HCT116 (cell line): ENCODE data around the gene LHX1. TPM values are rescaled to one million over a fixed set of nuclear protein-coding genes. Genes with fewer than 3 reads are reported as not detected.

Experiments used
- ATAC-seq: fragments of 200-7000 bp; cut with Tn5 transposase; 2 replicates; pipeline ENCODE4 v1.9.1; 2020; ENCODE audit warnings: mild to moderate bottlenecking, moderate library complexity
- BruUV-seq: library from RNA; stranded (reverse); fragments of 400-500 nt; replicated peaks from 2 replicates; lab custom pipeline; 2021; lab: Mats Ljungman, UMichigan
- CTCF ChIA-PET: fragments of 300-600 bp; sonication (Branson Sonifier 250); formaldehyde crosslinking; loops from one replicate; lab custom pipeline; 2021; ENCODE audit warnings: antibody characterized with exemption; lab: Charles Lee
- POLR2A ChIA-PET: fragments of 300-600, 350-600 bp; sonication (Branson Sonifier 250); formaldehyde crosslinking; loops from one replicate; lab custom pipeline; 2021; ENCODE audit warnings: antibody characterized with exemption; lab: Charles Lee
- RAD21 ChIA-PET, 2 experiments: fragments of 300-600 bp; sonication (Branson Sonifier 250); formaldehyde crosslinking; loops; one replicate each; lab custom pipeline; 2023; ENCODE audit warnings: low total read pairs in 2 of 2; ENCODE audit not compliant: uncharacterized antibody in 2 of 2, unreplicated experiment in 2 of 2, low non-redundant PET in 1 of 2; lab: Charles Lee
- DNase-seq: peaks from one replicate; pipeline ENCODE4 v3.0.0-alpha.2; 2010; ENCODE audit warnings: low read depth, low spot score
- H2AFZ ChIP-seq: fragments of 200-600 bp; shearing (Covaris generic), sonication (generic); 2 replicates; pipeline ENCODE4 v1.6.1; 2017; ENCODE audit warnings: low read depth, mixed run types, mixed read lengths, antibody characterized with exemption, low read length; ENCODE audit not compliant: poor library complexity, severe bottlenecking
- H3K27ac ChIP-seq: 2 replicates; pipeline ENCODE4 v1.5.1; 2012; ENCODE audit warnings: low read depth, low read length
- H3K27me3 ChIP-seq: fragments of 200-600 bp; sonication (generic); 2 replicates; pipeline ENCODE4 v1.6.1; 2016; ENCODE audit warnings: mixed run types, low read length, mixed read lengths; ENCODE audit not compliant: insufficient read depth
- H3K36me3 ChIP-seq, 2 experiments: fragments of 200-500 bp in 1 of 2; fragments of 200-600 bp in 1 of 2; sonication (Bioruptor generic) in 1 of 2; sonication (generic) in 1 of 2; 2 replicates each; pipeline versions ENCODE4 v1.5.1 to v1.6.1; 2014 to 2016; ENCODE audit warnings: low read length in 2 of 2, inconsistent platforms in 1 of 2, mixed read lengths in 1 of 2, mixed run types in 1 of 2; ENCODE audit not compliant: insufficient read depth in 2 of 2, control insufficient read depth in 1 of 2
- H3K4me1 ChIP-seq, 2 experiments: fragments of 200-600 bp in 1 of 2; sonication (generic) in 1 of 2; 2 replicates each; pipeline versions ENCODE4 v1.5.1 to v1.6.1; 2012 to 2017; ENCODE audit warnings: low read length in 2 of 2, inconsistent platforms in 1 of 2, mild to moderate bottlenecking in 1 of 2, mixed read lengths in 1 of 2, mixed run types in 1 of 2, moderate library complexity in 1 of 2; ENCODE audit not compliant: insufficient read depth in 2 of 2, control insufficient read depth in 1 of 2
- H3K4me2 ChIP-seq: fragments of 200-600 bp; sonication (generic); 2 replicates; pipeline ENCODE4 v1.6.1; 2017; ENCODE audit warnings: mixed run types, low read length, mixed read lengths
- H3K4me3 ChIP-seq, 2 experiments: fragments of 200-600 bp in 1 of 2; sonication (generic) in 1 of 2; replicated peaks in 1 of 2; 2 replicates each; pipeline ENCODE4 v1.5.1; 2011 to 2016; ENCODE audit warnings: low read length in 2 of 2, control low read depth in 1 of 2, low read depth in 1 of 2, mild to moderate bottlenecking in 1 of 2, mixed read lengths in 1 of 2, mixed run types in 1 of 2
- H3K79me2 ChIP-seq: fragments of 200-600 bp; sonication (generic); 2 replicates; pipeline ENCODE4 v1.6.1; 2017; ENCODE audit warnings: mild to moderate bottlenecking, mixed run types, low read length, moderate library complexity, mixed read lengths; ENCODE audit not compliant: insufficient read depth
- H3K9ac ChIP-seq: fragments of 200-600 bp; sonication (generic); 2 replicates; pipeline ENCODE4 v1.6.1; 2016; ENCODE audit warnings: low read length, mixed read lengths
- H3K9me2 ChIP-seq: fragments of 200-600 bp; sonication (generic), shearing (Covaris generic); 2 replicates; pipeline ENCODE4 v1.6.1; 2017; ENCODE audit warnings: mixed run types, mild to moderate bottlenecking, moderate library complexity; ENCODE audit not compliant: insufficient read depth
- H3K9me3 ChIP-seq, 2 experiments: fragments of 200-500 bp in 1 of 2; fragments of 200-600 bp in 1 of 2; sonication (Bioruptor generic) in 1 of 2; sonication (generic) in 1 of 2; 2 replicates each; pipeline ENCODE4 v1.6.1; 2014 to 2017; ENCODE audit warnings: low read length in 2 of 2, mixed read lengths in 2 of 2, inconsistent platforms in 1 of 2, low read depth in 1 of 2, mild to moderate bottlenecking in 1 of 2, mixed run types in 1 of 2, moderate library complexity in 1 of 2; ENCODE audit not compliant: control insufficient read depth in 1 of 2, insufficient read depth in 1 of 2
- H4K20me1 ChIP-seq: fragments of 200-600 bp; sonication (generic), shearing (Covaris generic); 2 replicates; pipeline ENCODE4 v1.6.1; 2017; ENCODE audit warnings: mixed run types, mild to moderate bottlenecking, moderate library complexity; ENCODE audit not compliant: insufficient read depth
- ATF3 ChIP-seq: IDR thresholded peaks from 2 replicates; pipeline ENCODE4 v1.6.1; 2012
- CEBPB ChIP-seq: IDR thresholded peaks from 2 replicates; pipeline ENCODE4 v1.6.1; 2012; ENCODE audit warnings: low read depth
- ELF1 ChIP-seq: IDR thresholded peaks from 2 replicates; pipeline ENCODE4 v1.6.1; 2012; ENCODE audit warnings: low read depth, borderline replicate concordance
- EZH2 ChIP-seq: fragments of 200-600 bp; sonication (generic); IDR thresholded peaks from 2 replicates; pipeline ENCODE4 v1.6.1; 2017; ENCODE audit warnings: antibody characterized with exemption, mixed run types
- EZH2phosphoT487 ChIP-seq: fragments of 200-600 bp; IDR thresholded peaks from 2 replicates; pipeline ENCODE4 v1.6.1; 2018; ENCODE audit warnings: antibody characterized with exemption, borderline replicate concordance
- FOSL1 ChIP-seq: IDR thresholded peaks from 2 replicates; pipeline ENCODE4 v1.6.1; 2012; ENCODE audit warnings: low read depth
- JUND ChIP-seq: IDR thresholded peaks from 2 replicates; pipeline ENCODE4 v1.6.1; 2012
- POLR2AphosphoS5 ChIP-seq: IDR thresholded peaks from 2 replicates; pipeline ENCODE4 v1.6.1; 2011; ENCODE audit warnings: mild to moderate bottlenecking, low read depth, low read length, moderate library complexity
- RAD21 ChIP-seq: IDR thresholded peaks from 2 replicates; pipeline ENCODE4 v1.6.1; 2012; ENCODE audit warnings: low read depth, mild to moderate bottlenecking
- REST ChIP-seq: IDR thresholded peaks from 2 replicates; pipeline ENCODE4 v1.6.1; 2012; ENCODE audit warnings: low read depth
- SP1 ChIP-seq: IDR thresholded peaks from 2 replicates; pipeline ENCODE4 v1.6.1; 2012; ENCODE audit warnings: low read depth
- YY1 ChIP-seq: IDR thresholded peaks from 2 replicates; pipeline ENCODE4 v1.6.1; 2011; ENCODE audit warnings: low read length, low read depth, moderate library complexity, mild to moderate bottlenecking; ENCODE audit not compliant: insufficient replicate concordance; ENCODE audit errors: extremely low read depth
- intact Hi-C: fragments of 100-400 bp; cut with micrococcal nuclease; formaldehyde crosslinking; loops from 2 replicates; pipeline ENCODE4 v1.10.0; 2022
- total RNA-seq: library from RNA; stranded (reverse); gene quantifications from one replicate; pipeline ENCODE4 v1.2.1, GENCODE V29; 2021; ENCODE audit not compliant: unreplicated experiment

The LHX1 gene
- total RNA-seq, 1 experiment from 2014 or later: 0.44 TPM

GRCh38 chr17:36919407-36919968 is 17.8 kb upstream of the LHX1 start (continued):
- TF ChIP-seq YY1: no peak
- no peak for TF ChIP-seq CEBPB
- TF ChIP-seq FOSL1: no peak

GRCh38 chr17:36920032-36921005 is 17.0 kb upstream of the LHX1 start:
- Histone ChIP-seq H2AFZ (no peak overlapping the region), H3K4me1 (peaks cover 62 to 74% of the 10 kb centered on the region in 2 experiments)

More at GRCh38 chr17:36920032-36921005, 17.0 kb upstream of the LHX1 start:
- H3K36me3 ChIP-seq: no peaks in the 10 kb centered on the region
- no peaks in the 10 kb centered on the region for H4K20me1 ChIP-seq
- H3K4me3 ChIP-seq: peak overlapping the region; percentile 29 to 52
- no peaks in the 10 kb centered on the region for H3K27me3 ChIP-seq
- H3K9me3 ChIP-seq: no peaks in the 10 kb centered on the region
- peak overlapping the region; percentile 100 for H3K27ac ChIP-seq
- RAD21 ChIA-PET: no interaction called here
- CTCF ChIA-PET: interaction anchor here (1.1 to 1.2 kb wide), 2 partner anchors 126 to 128 kb away, joined by 3 to 4 read pairs; no protein-coding TSS in a partner anchor
- BruUV-seq: no TSS peak
- POLR2A ChIA-PET: interaction anchor here (0.7 to 1.6 kb wide), 9 partner anchors 13 to 92 kb away, joined by 3 to 5 read pairs (median 3); partner anchors contain the start of gene AATF
- TF ChIP-seq FOSL1 (peak; percentile 81), SP1 (peak; percentile 77; the same call in 1 of the 2 replicates), REST (no peak), POLR2AphosphoS5 (peak; percentile 40; the same call in 1 of the 2 replicates), ATF3 (no peak), RAD21 (no peak), EZH2 (no peak), EZH2phosphoT487 (no peak), CEBPB (peak; percentile 43; the same call in 1 of the 2 replicates), ELF1 (no peak), JUND (peak; percentile 63)
- ATAC-seq (peak; percentile 47), DNase-seq (peak; percentile 43)
- intact Hi-C loops: loop anchor here (2.0 kb wide), 2 partner anchors 28 to 70 kb away; partner anchors contain the start of gene AATF
- H3K79me2 ChIP-seq: no peaks in the 10 kb centered on the region
- no peaks in the 10 kb centered on the region for H3K9me2 ChIP-seq
- peak overlapping the region; percentile 70 for H3K9ac ChIP-seq
- peak overlapping the region; percentile 91 for H3K4me2 ChIP-seq
